ENCODE measurements around the gene TPRA1. TPM values are rescaled to one million over a fixed set of nuclear protein-coding genes. Genes with fewer than 3 reads are reported as not detected.

TPRA1 gene
- polyA plus RNA-seq, 3 donors: 20.2 to 29.4 (median 23.4) TPM

DNA sequence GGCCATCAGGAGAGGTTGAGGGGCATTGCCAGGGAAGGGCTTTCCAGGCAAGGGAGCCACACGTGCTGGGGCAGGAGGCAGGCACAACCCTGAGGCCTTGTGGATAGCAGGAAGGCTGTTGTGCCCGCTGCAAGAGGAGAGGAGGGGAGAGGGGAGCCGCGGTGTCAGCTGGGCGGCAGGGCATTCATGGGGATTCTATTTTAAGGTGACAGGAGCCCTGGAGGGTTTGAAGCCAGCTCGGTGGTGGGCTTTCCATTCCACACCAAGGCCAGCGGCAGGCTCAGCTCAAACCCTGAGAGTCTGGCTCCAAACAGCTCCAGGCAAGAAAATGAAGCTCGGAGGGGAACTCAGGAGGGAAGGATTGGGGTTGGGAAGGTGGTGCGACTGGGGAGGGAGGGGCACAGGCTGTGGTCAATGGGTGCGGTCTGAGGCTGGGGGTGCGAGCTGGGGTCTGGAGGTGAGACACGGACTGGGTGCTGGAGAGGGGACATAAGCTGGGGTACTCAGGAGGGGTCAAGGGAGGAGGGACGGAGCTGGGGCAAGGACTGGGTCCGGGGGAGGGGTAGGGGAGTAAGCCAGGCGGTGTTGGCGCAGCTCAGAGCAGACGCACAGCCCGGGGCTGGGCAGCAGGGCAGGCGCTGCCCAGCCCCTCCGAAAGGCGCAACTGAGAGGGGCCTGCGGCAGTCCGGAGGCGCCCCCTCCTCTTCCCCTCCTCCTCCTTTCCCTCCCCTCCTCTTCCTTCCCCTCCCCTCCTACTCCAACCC is 43.4 kb downstream of the TPRA1 start:
- intact Hi-C loops (cut with micrococcal nuclease): loop anchor here (10.0 kb wide), 2 partner anchors 792 to 862 kb away; no protein-coding TSS in a partner anchor
- Histone ChIP-seq H3K27me3 (ENCODE audit: control insufficient read depth in 2 of 2, insufficient read depth in 2 of 2, low read length in 2 of 2) (no peaks in the 10 kb centered on the region), H3K4me1 (ENCODE audit: control insufficient read depth in 1 of 2, insufficient read depth in 2 of 2, low read length in 2 of 2) (peaks cover 7 to 10% of the 10 kb centered on the region in 2 donors), H3K9me3 (replicated peaks in 1 of 2; ENCODE audit: control insufficient read depth in 1 of 2, insufficient read depth in 1 of 2, low read length in 2 of 2) (no peaks in the 10 kb centered on the region), H4K20me1 (ENCODE audit: insufficient read depth, low read length) (no peaks in the 10 kb centered on the region), H3K36me3 (replicated peaks in 1 of 2; ENCODE audit: control insufficient read depth in 1 of 2, insufficient read depth in 2 of 2, low read length in 2 of 2) (no peaks in the 10 kb centered on the region), H3K4me3 (replicated peaks in 1 of 3; ENCODE audit: low read depth in 2 of 3, low read length in 3 of 3) (peak overlapping the region in 2 of 3 experiments; percentile 14 to 80), H3K4me2 (replicated peaks; ENCODE audit: extremely low read depth, low read length, poor library complexity, severe bottlenecking) (peak overlapping the region; percentile 89), H3K27ac (ENCODE audit: low read depth in 1 of 2, low read length in 2 of 2) (no peak overlapping the region), H3K79me2 (ENCODE audit: insufficient read depth, low read length) (no peaks in the 10 kb centered on the region), H3K9ac (ENCODE audit: insufficient read depth, low read length, poor library complexity, severe bottlenecking) (no peak overlapping the region), H2AFZ (ENCODE audit: insufficient read depth, low read depth, low read length, poor library complexity, severe bottlenecking) (peak overlapping the region; percentile 63)
- Mint-ChIP-seq H3K4me1 (peaks cover 11% of the 10 kb centered on the region), H3K27ac (peak overlapping the region in 1 of 7 donors; percentile 52), H3K9me3 (no peaks in the 10 kb centered on the region), H3K36me3 (no peaks in the 10 kb centered on the region), H3K4me3 (peak overlapping the region; percentile 51 to 70), H3K27me3 (ENCODE audit: low read depth in 3 of 3) (peaks cover 12 to 38% (median 26%) of the 10 kb centered on the region in 3 donors)
- 3% methylated on average over 19 of the region's 24 CpGs for WGBS (ENCODE audit: insufficient coverage)
- DNase-seq: no peak
- TF ChIP-seq, protein P1, sequence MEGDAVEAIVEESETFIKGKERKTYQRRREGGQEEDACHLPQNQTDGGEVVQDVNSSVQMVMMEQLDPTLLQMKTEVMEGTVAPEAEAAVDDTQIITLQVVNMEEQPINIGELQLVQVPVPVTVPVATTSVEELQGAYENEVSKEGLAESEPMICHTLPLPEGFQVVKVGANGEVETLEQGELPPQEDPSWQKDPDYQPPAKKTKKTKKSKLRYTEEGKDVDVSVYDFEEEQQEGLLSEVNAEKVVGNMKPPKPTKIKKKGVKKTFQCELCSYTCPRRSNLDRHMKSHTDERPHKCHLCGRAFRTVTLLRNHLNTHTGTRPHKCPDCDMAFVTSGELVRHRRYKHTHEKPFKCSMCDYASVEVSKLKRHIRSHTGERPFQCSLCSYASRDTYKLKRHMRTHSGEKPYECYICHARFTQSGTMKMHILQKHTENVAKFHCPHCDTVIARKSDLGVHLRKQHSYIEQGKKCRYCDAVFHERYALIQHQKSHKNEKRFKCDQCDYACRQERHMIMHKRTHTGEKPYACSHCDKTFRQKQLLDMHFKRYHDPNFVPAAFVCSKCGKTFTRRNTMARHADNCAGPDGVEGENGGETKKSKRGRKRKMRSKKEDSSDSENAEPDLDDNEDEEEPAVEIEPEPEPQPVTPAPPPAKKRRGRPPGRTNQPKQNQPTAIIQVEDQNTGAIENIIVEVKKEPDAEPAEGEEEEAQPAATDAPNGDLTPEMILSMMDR (IDR thresholded peaks at IDR 0.05): no peak

DNA sequence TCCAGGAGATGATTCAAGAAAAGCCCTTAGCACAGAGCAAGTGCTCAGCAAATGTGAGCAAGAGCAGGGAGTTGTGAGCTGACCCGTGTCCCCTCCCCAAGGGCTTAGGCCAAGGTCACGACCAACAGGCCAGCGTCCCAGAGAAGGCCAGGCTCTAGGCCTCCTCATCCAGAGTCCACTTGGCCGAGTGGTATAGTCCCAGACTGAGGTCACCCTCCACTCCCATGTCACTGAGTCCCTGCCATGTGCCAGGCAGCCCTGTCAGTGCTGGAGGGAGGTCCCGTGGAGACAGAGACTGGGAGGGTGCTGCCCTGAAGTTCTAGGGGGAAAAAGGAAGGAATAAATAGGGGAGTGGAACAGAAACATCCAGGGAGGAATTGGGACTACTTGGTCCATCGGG is 44.0 kb downstream of the TPRA1 start:
- Histone ChIP-seq H3K27ac (ENCODE audit: low read depth in 1 of 2, low read length in 2 of 2) (no peak overlapping the region), H3K79me2 (ENCODE audit: insufficient read depth, low read length) (no peaks in the 10 kb centered on the region), H3K9ac (ENCODE audit: insufficient read depth, low read length, poor library complexity, severe bottlenecking) (no peak overlapping the region), H3K4me1 (ENCODE audit: control insufficient read depth in 1 of 2, insufficient read depth in 2 of 2, low read length in 2 of 2) (peaks cover 7 to 10% of the 10 kb centered on the region in 2 donors), H3K4me3 (replicated peaks in 1 of 3; ENCODE audit: low read depth in 2 of 3, low read length in 3 of 3) (no peak overlapping the region), H3K9me3 (replicated peaks in 1 of 2; ENCODE audit: control insufficient read depth in 1 of 2, insufficient read depth in 1 of 2, low read length in 2 of 2) (no peaks in the 10 kb centered on the region), H3K4me2 (replicated peaks; ENCODE audit: extremely low read depth, low read length, poor library complexity, severe bottlenecking) (no peak overlapping the region), H4K20me1 (ENCODE audit: insufficient read depth, low read length) (no peaks in the 10 kb centered on the region), H3K27me3 (ENCODE audit: control insufficient read depth in 2 of 2, insufficient read depth in 2 of 2, low read length in 2 of 2) (no peaks in the 10 kb centered on the region), H2AFZ (ENCODE audit: insufficient read depth, low read depth, low read length, poor library complexity, severe bottlenecking) (peak overlapping the region; percentile 63), H3K36me3 (replicated peaks in 1 of 2; ENCODE audit: control insufficient read depth in 1 of 2, insufficient read depth in 2 of 2, low read length in 2 of 2) (no peaks in the 10 kb centered on the region)
- H3K4me3 Mint-ChIP-seq: no peak overlapping the region
- TF ChIP-seq, protein P1 (IDR thresholded peaks at IDR 0.05): no peak
- WGBS (ENCODE audit: insufficient coverage): 84% methylated on average over 6 of the region's 6 CpGs
- H3K4me1 Mint-ChIP-seq: peaks cover 11% of the 10 kb centered on the region
- H3K27ac Mint-ChIP-seq: peak overlapping the region in 1 of 7 donors; percentile 23
- DNase-seq: no peak
- intact Hi-C loops (cut with micrococcal nuclease): loop anchor here (10.0 kb wide), 2 partner anchors 792 to 862 kb away; no protein-coding TSS in a partner anchor
- no peaks in the 10 kb centered on the region for H3K9me3 Mint-ChIP-seq
- H3K27me3 Mint-ChIP-seq (ENCODE audit: low read depth in 3 of 3): peaks cover 14 to 38% (median 26%) of the 10 kb centered on the region in 3 donors
- no peaks in the 10 kb centered on the region for H3K36me3 Mint-ChIP-seq
